ENCODE data around the gene PLCB3. TPM values are rescaled to one million over a fixed set of nuclear protein-coding genes. Genes with fewer than 3 reads are reported as not detected.

The PLCB3 gene
- total RNA-seq, 1 donor from 2014 or later = 36.2 TPM

DNA sequence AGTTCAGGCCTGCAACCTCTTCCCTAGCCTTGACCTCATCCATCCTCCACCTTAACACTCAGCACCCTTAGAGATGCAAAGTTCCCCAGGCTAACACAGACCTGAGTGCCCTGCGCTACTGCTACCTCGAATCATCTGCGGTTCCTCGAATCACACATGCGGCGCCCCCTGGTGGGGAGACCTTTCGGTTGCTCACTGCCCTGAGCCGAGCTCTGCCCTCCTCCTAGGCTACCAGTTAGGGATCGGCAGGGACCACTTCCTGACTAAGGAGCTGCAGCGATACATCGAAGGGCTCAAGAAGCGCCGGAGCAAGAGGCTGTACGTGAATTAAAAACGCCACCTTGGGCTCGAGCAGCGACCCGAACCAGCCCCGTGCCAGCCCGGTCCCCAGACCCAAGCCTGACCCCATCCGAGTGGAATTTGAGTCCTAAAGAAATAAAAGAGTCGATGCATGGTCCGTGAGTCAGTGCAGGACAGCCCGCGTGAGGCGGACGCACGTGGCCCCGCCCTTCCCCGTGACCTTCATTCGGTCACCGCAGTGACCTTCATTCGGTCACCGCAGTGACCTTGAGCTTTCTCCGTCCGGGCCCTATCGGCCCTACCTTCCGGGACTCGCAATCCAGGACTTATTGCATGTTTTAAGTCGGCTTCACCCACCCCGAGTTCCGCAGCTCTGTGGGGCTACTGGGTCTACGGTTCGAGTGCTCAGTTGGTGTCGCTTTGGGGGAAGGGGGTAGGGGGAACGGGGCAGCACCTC, 53.2 kb downstream of the PLCB3 start:
- Mint-ChIP-seq H3K36me3 (ENCODE audit: unreplicated experiment) (no peaks in the 10 kb centered on the region), H3K4me3 (ENCODE audit: unreplicated experiment) (peak overlapping the region; percentile 84), H3K27me3 (ENCODE audit: unreplicated experiment) (peaks cover 10% of the 10 kb centered on the region), H3K4me1 (ENCODE audit: low read depth, unreplicated experiment) (peaks cover 4% of the 10 kb centered on the region), H3K27ac (ENCODE audit: unreplicated experiment) (no peak overlapping the region), H3K9me3 (ENCODE audit: unreplicated experiment) (peaks cover 4% of the 10 kb centered on the region)
- DNase-seq = peak; percentile 98
- TF ChIP-seq, protein P1, sequence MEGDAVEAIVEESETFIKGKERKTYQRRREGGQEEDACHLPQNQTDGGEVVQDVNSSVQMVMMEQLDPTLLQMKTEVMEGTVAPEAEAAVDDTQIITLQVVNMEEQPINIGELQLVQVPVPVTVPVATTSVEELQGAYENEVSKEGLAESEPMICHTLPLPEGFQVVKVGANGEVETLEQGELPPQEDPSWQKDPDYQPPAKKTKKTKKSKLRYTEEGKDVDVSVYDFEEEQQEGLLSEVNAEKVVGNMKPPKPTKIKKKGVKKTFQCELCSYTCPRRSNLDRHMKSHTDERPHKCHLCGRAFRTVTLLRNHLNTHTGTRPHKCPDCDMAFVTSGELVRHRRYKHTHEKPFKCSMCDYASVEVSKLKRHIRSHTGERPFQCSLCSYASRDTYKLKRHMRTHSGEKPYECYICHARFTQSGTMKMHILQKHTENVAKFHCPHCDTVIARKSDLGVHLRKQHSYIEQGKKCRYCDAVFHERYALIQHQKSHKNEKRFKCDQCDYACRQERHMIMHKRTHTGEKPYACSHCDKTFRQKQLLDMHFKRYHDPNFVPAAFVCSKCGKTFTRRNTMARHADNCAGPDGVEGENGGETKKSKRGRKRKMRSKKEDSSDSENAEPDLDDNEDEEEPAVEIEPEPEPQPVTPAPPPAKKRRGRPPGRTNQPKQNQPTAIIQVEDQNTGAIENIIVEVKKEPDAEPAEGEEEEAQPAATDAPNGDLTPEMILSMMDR (IDR thresholded peaks at IDR 0.05; ENCODE audit: partially characterized antibody, unreplicated experiment) = peak; percentile 93

DNA sequence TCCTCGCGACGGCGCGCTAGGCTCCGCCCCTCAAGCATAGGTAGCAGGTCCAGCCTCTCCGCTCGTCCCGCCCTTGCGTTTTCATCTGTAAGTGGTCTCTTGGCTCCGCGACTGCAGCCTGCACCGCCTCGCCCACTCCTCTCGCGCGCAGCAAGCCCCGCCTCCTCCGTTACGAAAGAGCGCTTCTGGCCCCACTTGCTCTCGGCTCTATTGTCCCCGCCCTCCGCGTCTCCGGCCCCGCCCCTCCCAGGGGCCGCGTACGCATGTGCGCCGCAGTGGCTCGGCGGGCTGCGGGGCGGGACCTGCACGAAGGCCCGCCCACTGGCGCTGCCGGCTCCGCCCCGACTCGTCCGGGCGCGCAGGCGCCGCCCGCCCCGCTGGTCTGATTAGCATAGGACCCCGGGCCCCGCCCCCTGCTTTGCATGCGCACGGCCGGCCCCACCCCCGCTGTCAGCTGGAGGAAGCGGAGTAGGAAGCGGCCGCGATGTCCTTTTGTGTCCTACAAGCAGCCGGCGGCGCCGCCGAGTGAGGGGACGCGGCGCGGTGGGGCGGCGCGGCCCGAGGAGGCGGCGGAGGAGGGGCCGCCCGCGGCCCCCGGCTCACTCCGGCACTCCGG, 53.9 kb downstream of the PLCB3 start, which contains the start of gene ESRRA:
TSS of gene ESRRA (plus strand) at position 450 of the 616 bp plus-strand sequence. CDS start 1,656 bp downstream, outside the sequence.
- H3K9me3 Mint-ChIP-seq (ENCODE audit: unreplicated experiment) = peaks cover 4% of the 10 kb centered on the region
- peaks cover 9% of the 10 kb centered on the region for H3K27me3 Mint-ChIP-seq (ENCODE audit: unreplicated experiment)

DNA sequence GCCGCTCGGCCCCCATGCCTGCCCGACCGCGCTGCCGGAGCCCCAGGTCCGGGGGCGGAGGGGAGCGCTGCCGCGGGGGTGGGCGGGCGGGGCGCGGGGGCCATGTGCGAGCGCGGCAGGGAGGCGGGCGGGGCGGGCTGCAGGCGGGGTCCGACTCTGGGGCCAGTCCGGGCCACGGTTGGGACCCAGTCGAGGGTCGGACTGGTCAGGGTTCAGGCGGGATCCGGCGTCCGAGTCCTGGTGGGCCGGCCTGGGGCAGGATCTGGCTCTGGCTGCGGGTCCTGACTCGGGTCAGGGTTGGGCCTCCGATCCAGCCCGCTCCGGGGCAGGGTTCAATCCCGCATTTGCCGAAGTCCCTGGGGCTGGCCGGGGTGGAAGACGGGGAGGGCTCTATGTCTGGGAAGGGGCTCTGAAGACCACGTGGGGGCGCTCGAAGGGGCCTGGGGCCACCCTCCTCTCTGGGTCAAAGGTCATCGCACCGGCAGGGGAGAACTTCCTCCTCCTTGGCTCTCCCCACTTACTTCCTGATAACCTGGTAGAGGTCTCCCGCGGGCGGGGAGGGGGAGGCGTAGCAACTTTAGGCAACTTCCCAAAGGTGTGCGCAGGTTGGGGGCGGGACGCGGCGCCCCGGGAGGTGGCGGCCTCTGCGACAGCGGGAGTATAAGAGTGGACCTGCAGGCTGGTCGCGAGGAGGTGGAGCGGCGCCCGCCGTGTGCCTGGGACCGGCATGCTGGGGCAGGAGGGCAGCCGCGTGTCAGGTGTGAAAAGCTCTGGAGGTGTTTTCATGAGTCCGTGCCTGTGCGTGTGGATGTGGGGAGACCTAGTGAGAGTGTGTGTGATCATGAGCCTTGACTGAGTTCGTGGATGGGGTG, 54.6 kb downstream of the PLCB3 start:
- no peaks in the 10 kb centered on the region for H3K36me3 Mint-ChIP-seq (ENCODE audit: unreplicated experiment)
- H3K27me3 Mint-ChIP-seq (ENCODE audit: unreplicated experiment) = peaks cover 4% of the 10 kb centered on the region

More for the DNA sequence above, 53.9 kb downstream of the PLCB3 start, which contains the start of gene ESRRA:
- Mint-ChIP-seq H3K4me3 (ENCODE audit: unreplicated experiment) (peak within 1 kb of the TSS; percentile 91), H3K4me1 (ENCODE audit: low read depth, unreplicated experiment) (peaks cover 4% of the 10 kb centered on the region), H3K36me3 (ENCODE audit: unreplicated experiment) (no peaks in the 10 kb centered on the region), H3K27ac (ENCODE audit: unreplicated experiment) (peak within 1 kb of the TSS; percentile 62)
- TF ChIP-seq, protein P1 (IDR thresholded peaks at IDR 0.05; ENCODE audit: partially characterized antibody, unreplicated experiment) = no peak
- DNase-seq = peak; percentile 100

DNA sequence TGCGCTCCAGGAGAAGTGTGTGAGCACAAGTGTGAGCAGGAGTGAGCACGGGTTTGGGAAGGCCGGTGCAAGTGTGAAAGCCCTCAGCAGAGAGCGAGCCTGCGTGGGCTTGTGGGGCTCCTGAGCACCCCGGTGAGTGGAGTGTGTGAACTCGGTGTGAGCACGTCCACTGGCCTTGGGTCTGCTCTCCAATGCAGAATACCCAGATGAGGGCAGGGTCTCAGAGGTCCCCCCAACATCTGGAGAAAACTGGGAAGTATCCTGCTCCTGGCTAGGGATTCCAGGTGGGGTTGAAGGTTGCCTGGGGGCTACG, 55.2 kb downstream of the PLCB3 start:
- no peak for DNase-seq
- peak overlapping the region; percentile 91 for H3K4me3 Mint-ChIP-seq (ENCODE audit: unreplicated experiment)
- H3K27ac Mint-ChIP-seq (ENCODE audit: unreplicated experiment) = peak overlapping the region; percentile 52
- peaks cover 1% of the 10 kb centered on the region for H3K9me3 Mint-ChIP-seq (ENCODE audit: unreplicated experiment)
- H3K4me1 Mint-ChIP-seq (ENCODE audit: low read depth, unreplicated experiment) = peaks cover 4% of the 10 kb centered on the region
- no peaks in the 10 kb centered on the region for H3K36me3 Mint-ChIP-seq (ENCODE audit: unreplicated experiment)
- peaks cover 4% of the 10 kb centered on the region for H3K27me3 Mint-ChIP-seq (ENCODE audit: unreplicated experiment)
- TF ChIP-seq, protein P1 (IDR thresholded peaks at IDR 0.05; ENCODE audit: partially characterized antibody, unreplicated experiment) = no peak

More for the DNA sequence above, 54.6 kb downstream of the PLCB3 start:
- Mint-ChIP-seq H3K9me3 (ENCODE audit: unreplicated experiment) (peaks cover 1% of the 10 kb centered on the region), H3K4me3 (ENCODE audit: unreplicated experiment) (peak overlapping the region; percentile 91), H3K4me1 (ENCODE audit: low read depth, unreplicated experiment) (peaks cover 4% of the 10 kb centered on the region), H3K27ac (ENCODE audit: unreplicated experiment) (peak overlapping the region; percentile 52)
- DNase-seq = peak; percentile 67
- TF ChIP-seq, protein P1 (IDR thresholded peaks at IDR 0.05; ENCODE audit: partially characterized antibody, unreplicated experiment) = peak; percentile 28

Data from glutamatergic neuron (in vitro differentiated cells).